HepG2 (cell line): Measurements from ENCODE around the gene PANK1. TPM values are rescaled to one million over a fixed set of nuclear protein-coding genes. Genes with fewer than 3 reads are reported as not detected.

Experiments used
- CBFB ChIP-seq: sonication (generic); formaldehyde crosslinking; IDR thresholded peaks from 2 replicates; pipeline ENCODE4 v1.4.0; 2020; ENCODE audit warnings: missing genetic modification reagents
- CEBPB ChIP-seq: IDR thresholded peaks from 2 replicates; pipeline ENCODE4 v1.6.1; 2011; ENCODE audit warnings: low read depth, low read length, improper control_type of control experiment, borderline replicate concordance
- CSRNP1 ChIP-seq: sonication (generic); formaldehyde crosslinking; IDR thresholded peaks from 2 replicates; pipeline ENCODE4 v1.8.1; 2023; ENCODE audit warnings: mild to moderate bottlenecking, missing genetic modification reagents
- IRF1 ChIP-seq: sonication (generic); formaldehyde crosslinking; IDR thresholded peaks from 2 replicates; pipeline ENCODE4 v1.4.0; 2020; ENCODE audit warnings: low read depth, mild to moderate bottlenecking, missing genetic modification reagents
- JARID2 ChIP-seq: sonication (generic); formaldehyde crosslinking; IDR thresholded peaks from 2 replicates; pipeline ENCODE4 v1.8.1; 2023; ENCODE audit warnings: missing genetic modification reagents, inconsistent platforms; ENCODE audit not compliant: insufficient replicate concordance
- KAT2B ChIP-seq: fragments of 150-350 bp; IDR thresholded peaks from 2 replicates; pipeline ENCODE4 v1.6.1; 2014; ENCODE audit warnings: low read depth, low read length, borderline replicate concordance
- KAT8 ChIP-seq: IDR thresholded peaks from 2 replicates; pipeline ENCODE4 v1.6.1; 2016; ENCODE audit warnings: missing genetic modification reagents, missing compliant biosample characterization
- LCORL ChIP-seq, 2 experiments: fragments of 450-650 bp in 1 of 2; sonication (generic) in 1 of 2; formaldehyde crosslinking in 1 of 2; IDR thresholded peaks; 2 replicates each; pipeline versions ENCODE4 v1.5.0 to v1.6.1; 2017 to 2020; ENCODE audit warnings: antibody characterized with exemption in 1 of 2, missing genetic modification reagents in 1 of 2
- MIXL1 ChIP-seq: IDR thresholded peaks from 2 replicates; pipeline ENCODE4 v1.6.1; 2016
- NFE2L2 ChIP-seq: fragments of 150-350 bp; IDR thresholded peaks from 2 replicates; pipeline ENCODE4 v1.6.1; 2014; ENCODE audit warnings: low read length
- PBX3 ChIP-seq: sonication (generic); formaldehyde crosslinking; IDR thresholded peaks from 2 replicates; pipeline ENCODE4 v1.8.1; 2023; ENCODE audit warnings: missing genetic modification reagents, inconsistent platforms, borderline replicate concordance
- POLR2A ChIP-seq, 2 experiments: IDR thresholded peaks; 2 replicates each; pipeline ENCODE4 v1.6.1; 2011; ENCODE audit warnings: low read depth in 2 of 2, low read length in 2 of 2, mild to moderate bottlenecking in 1 of 2, moderate library complexity in 1 of 2; ENCODE audit not compliant: insufficient read depth in 1 of 2
- SIN3B ChIP-seq: fragments of 150-350 bp; IDR thresholded peaks from 2 replicates; pipeline ENCODE4 v1.6.1; 2014; ENCODE audit warnings: low read length
- SKI ChIP-seq: fragments of 450-650 bp; IDR thresholded peaks from one replicate; pipeline ENCODE4 v1.6.1; 2018; ENCODE audit warnings: mild to moderate bottlenecking; ENCODE audit not compliant: partially characterized antibody
- SMYD3 ChIP-seq: sonication (generic); formaldehyde crosslinking; IDR thresholded peaks from 2 replicates; pipeline ENCODE4 v1.8.1; 2023; ENCODE audit warnings: mild to moderate bottlenecking, missing genetic modification reagents
- TAF15 ChIP-seq: fragments of 200-400 bp; formaldehyde crosslinking; IDR thresholded peaks from one replicate; pipeline ENCODE4 v1.6.1; 2018; ENCODE audit warnings: mild to moderate bottlenecking, low read depth, low read length; ENCODE audit not compliant: poor library complexity, severe bottlenecking
- ZNF136 ChIP-seq: sonication (generic); formaldehyde crosslinking; IDR thresholded peaks from 2 replicates; pipeline ENCODE4 v1.8.1; 2022; ENCODE audit warnings: low read depth, mild to moderate bottlenecking, moderate library complexity, missing genetic modification reagents
- ZNF30 ChIP-seq: sonication (generic); formaldehyde crosslinking; IDR thresholded peaks from 2 replicates; pipeline ENCODE4 v1.5.0; 2020; ENCODE audit warnings: mild to moderate bottlenecking, missing genetic modification reagents
- ZNF326 ChIP-seq: sonication (generic); formaldehyde crosslinking; IDR thresholded peaks from 2 replicates; pipeline ENCODE4 v1.4.0; 2020; ENCODE audit warnings: missing genetic modification reagents, borderline replicate concordance
- ZNF547 ChIP-seq: sonication (generic); formaldehyde crosslinking; IDR thresholded peaks from 2 replicates; pipeline ENCODE4 v1.5.1; 2020; ENCODE audit warnings: mild to moderate bottlenecking, missing genetic modification reagents
- ZNF644 ChIP-seq: IDR thresholded peaks from 2 replicates; pipeline ENCODE4 v1.6.1; 2016; ENCODE audit warnings: low read depth
- ZNF713 ChIP-seq: sonication (generic); formaldehyde crosslinking; IDR thresholded peaks from 2 replicates; pipeline ENCODE4 v1.4.0; 2020; ENCODE audit warnings: mild to moderate bottlenecking, missing genetic modification reagents
- ZNF839 ChIP-seq: sonication (generic); formaldehyde crosslinking; IDR thresholded peaks from 2 replicates; pipeline ENCODE4 v1.4.0; 2020; ENCODE audit warnings: missing genetic modification reagents, mild to moderate bottlenecking, borderline replicate concordance
- polyA plus RNA-seq, 8 experiments: library from polyadenylated mRNA; depleted of rRNA in 3 of 8; stranded (reverse) in 7 of 8; unstranded in 1 of 8; fragments of >200 nt; fragmentation: Illumina TruSeq in 4 of 8; extraction: Trizol in 4 of 8; gene quantifications; 2 replicates each; pipeline versions ENCODE4 v1.2.1 to v1.2.3, GENCODE V29; 2011 to 2016; ENCODE audit warnings: low read depth in 4 of 8, missing spikeins in 1 of 8, mixed read lengths in 1 of 8; ENCODE audit not compliant: insufficient read depth in 1 of 8
- total RNA-seq, 5 experiments: library from RNA; depleted of rRNA; stranded (reverse); fragments of >200 nt; fragmentation: Illumina TruSeq; extraction: Trizol; gene quantifications; 2 replicates each; pipeline ENCODE4 v1.2.3, GENCODE V29; 2016; ENCODE audit warnings: low read depth in 1 of 5
- TF ChIP-seq, protein P1 (sequence below): sonication (generic); formaldehyde crosslinking; IDR thresholded peaks from 2 replicates; pipeline ENCODE4 v1.8.0; 2022; ENCODE audit warnings: mild to moderate bottlenecking, missing genetic modification reagents, borderline replicate concordance
- TF ChIP-seq, protein P2 (sequence below): sonication (generic); formaldehyde crosslinking; IDR thresholded peaks from 2 replicates; pipeline ENCODE4 v1.4.0; 2020; ENCODE audit warnings: missing genetic modification reagents, mild to moderate bottlenecking, borderline replicate concordance
- TF ChIP-seq, protein P3 (sequence below): IDR thresholded peaks from 2 replicates; pipeline ENCODE4 v1.6.1; 2012; ENCODE audit warnings: inconsistent platforms

PANK1 gene
- total and polyA plus RNA-seq, 2 of the 13 experiments (the other 11 are each of a cell fraction or from before 2014, with no cell fraction given): 18.2 to 33.3 TPM

DNA sequence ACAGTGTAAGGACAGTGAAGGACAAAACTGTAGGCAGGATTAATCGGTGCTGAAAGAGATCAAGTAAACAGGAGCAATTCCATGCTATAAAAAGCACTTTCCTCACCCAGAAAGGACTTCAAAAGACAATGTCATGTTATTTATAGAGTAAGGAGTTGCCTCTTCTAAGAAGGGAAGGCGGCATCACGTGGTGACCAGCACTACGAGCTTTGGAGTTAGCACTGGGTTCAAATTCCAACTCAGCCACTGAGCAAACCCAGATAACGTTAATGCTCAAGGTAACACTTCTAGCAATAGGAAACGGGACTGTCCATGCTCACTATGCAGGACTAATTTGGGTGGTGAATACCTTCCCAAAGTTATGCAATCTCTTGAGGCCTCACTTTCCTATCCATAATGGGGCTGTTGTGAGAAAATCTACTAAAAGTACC is 715 bp upstream of the PANK1 start (continued):
- TF ChIP-seq CSRNP1 (CRISPR knock-in tag) (no peak), TAF15 (no peak), MIXL1 (CRISPR knock-in tag) (peak; percentile 73), ZNF644 (CRISPR knock-in tag) (peak; percentile 96), PBX3 (CRISPR knock-in tag) (no peak), ZNF136 (CRISPR knock-in tag) (no peak), ZNF713 (no peak), ZNF326 (CRISPR knock-in tag) (no peak), POLR2A (IDR thresholded peaks at IDR 0.05; ENCODE audit: insufficient read depth in 1 of 2, low read depth in 2 of 2, low read length in 2 of 2) (peak in 1 of 2 experiments; percentile 72; a peak in 3 of 4 replicates), ZNF30 (CRISPR knock-in tag) (no peak), KAT2B (no peak), NFE2L2 (no peak), CBFB (CRISPR knock-in tag) (peak; percentile 36; the same call in 1 of the 2 replicates), SKI (peak; percentile 35), JARID2 (peak; percentile 12), CEBPB (peak; percentile 88), KAT8 (CRISPR knock-in tag) (0 out of 2 replicates have a peak, but pooled peaks have one; percentile 30), ZNF839 (CRISPR knock-in tag) (no peak), SIN3B (no peak), LCORL (IDR thresholded peaks at IDR 0.05) (peak; percentile 74; the same call in 1 of the 2 replicates), LCORL (CRISPR knock-in tag; IDR thresholded peaks at IDR 0.05) (peak; percentile 96), SMYD3 (CRISPR knock-in tag) (no peak), ZNF547 (no peak), IRF1 (no peak)
- TF ChIP-seq, protein P1, sequence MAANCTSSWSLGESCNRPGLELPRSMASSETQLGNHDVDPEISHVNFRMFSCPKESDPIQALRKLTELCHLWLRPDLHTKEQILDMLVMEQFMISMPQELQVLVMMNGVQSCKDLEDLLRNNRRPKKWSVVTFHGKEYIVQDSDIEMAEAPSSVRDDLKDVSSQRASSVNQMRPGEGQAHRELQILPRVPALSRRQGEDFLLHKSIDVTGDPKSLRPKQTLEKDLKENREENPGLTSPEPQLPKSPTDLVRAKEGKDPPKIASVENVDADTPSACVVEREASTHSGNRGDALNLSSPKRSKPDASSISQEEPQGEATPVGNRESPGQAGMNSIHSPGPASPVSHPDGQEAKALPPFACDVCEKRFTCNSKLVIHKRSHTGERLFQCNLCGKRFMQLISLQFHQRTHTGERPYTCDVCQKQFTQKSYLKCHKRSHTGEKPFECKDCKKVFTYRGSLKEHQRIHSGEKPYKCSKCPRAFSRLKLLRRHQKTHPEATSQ (CRISPR knock-in tag): peak; percentile 65; the same call in 1 of the 2 replicates
- TF ChIP-seq, protein P2, sequence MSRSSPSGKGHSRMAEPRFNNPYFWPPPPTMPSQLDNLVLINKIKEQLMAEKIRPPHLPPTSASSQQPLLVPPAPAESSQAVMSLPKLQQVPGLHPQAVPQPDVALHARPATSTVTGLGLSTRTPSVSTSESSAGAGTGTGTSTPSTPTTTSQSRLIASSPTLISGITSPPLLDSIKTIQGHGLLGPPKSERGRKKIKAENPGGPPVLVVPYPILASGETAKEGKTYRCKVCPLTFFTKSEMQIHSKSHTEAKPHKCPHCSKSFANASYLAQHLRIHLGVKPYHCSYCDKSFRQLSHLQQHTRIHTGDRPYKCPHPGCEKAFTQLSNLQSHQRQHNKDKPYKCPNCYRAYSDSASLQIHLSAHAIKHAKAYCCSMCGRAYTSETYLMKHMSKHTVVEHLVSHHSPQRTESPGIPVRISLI (CRISPR knock-in tag): no peak; the same call in 1 of the 2 replicates
- TF ChIP-seq, protein P3, sequence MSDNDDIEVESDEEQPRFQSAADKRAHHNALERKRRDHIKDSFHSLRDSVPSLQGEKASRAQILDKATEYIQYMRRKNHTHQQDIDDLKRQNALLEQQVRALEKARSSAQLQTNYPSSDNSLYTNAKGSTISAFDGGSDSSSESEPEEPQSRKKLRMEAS: peak; percentile 89
